IPS-NIHi7 (cell line): Measurements from ENCODE around the gene LMAN1.
A peak's percentile ranks its signal among the peaks of the same experiment; 100 is the strongest.

Source experiments
- DNase-seq: peaks from one replicate; pipeline ENCODE4 v3.0.0; 2012; ENCODE audit warnings: mixed read lengths; ENCODE audit errors: extremely low spot score

The LMAN1 gene

DNA sequence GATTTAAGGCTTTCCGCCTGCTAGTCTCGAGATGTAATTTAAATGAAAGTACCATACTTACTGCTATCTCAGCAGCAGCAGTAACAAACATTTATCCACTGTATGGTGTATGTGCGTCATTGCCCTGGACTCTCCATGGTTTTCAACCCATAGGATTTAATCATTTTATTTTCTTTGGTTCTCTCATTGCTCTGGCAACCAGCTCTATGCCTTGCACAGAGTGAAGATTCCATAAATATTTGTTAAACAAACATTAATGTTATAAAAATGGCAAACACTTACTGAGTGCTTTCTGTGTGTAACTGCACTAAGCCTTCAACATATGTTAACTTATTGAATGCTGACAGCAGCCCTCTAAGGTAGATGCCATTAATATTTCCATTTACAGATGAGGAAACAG lies 1.3 kb upstream of the LMAN1 start:
- no peak for DNase-seq

DNA sequence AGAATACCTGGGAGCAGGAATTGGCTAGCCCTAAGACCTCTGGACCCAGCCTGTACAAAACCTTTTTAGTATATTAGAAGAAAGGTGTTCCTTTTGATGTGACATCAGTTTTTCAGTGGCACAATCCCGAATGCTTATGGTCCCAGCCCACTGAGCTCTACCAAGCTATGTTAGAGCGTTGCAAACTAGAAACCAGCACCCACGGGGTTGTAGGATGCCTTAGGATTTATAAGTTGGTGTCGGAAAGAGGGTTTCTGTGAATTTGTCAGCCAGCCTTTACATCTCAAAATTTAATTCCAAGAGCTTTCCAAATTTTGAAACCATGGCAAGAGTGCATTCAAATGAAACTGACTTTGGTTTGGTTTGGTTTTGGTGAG lies 499 bp upstream of the LMAN1 start:
- no peak for DNase-seq

DNA sequence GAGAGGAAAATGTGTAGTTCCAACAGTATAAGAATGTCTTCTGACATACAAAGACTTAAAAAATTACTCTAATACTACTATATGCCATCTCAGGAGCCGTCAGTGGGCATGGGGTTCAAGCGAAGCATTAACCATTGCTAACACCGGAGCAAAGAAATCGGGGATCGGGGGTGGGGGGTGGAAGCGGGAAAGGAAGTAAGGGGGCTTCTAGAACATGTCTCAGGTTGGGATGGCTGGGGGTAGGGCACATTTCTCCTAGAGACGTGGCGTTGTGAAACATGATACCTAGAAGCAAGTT lies 702 bp downstream of the LMAN1 start:
- no peak for DNase-seq

DNA sequence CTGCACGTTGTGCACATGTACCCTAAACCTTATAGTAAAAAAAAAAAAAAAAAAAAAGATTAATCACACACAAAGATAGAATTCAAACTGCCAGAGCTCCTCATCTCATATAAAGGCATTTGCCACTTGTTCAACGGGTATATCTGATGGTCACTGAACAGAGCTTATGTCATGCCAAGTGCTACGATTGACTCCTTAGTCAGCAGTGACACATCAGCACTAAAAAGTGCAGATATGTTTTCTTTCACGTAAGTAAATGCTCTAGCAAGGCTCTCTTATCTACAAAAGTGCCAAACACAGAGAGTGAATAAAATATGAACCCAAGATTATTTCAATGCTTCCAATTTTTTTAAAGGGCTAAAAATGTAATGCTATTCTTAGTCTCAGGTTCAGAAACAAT lies 1.1 kb downstream of the LMAN1 start:
- no peak for DNase-seq

DNA sequence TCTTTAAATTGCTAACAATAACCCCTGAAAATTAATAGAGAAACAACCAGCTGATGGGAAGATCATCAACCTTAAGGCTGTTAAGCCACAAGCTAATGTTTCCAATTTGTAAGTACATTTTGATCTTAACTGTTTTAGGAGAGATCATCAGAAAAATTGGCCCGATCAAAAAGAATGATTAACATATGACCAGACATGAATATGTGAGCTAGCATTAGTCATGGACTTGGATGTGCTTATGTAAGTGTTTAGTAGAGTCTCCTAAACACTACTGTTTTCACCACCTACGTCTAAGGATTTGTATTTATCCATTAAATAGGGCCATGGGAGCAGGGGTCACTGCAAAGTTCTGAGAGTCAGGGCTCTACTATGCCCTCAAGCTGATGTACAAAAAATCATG lies 4.3 kb downstream of the LMAN1 start:
- DNase-seq, result no peak

DNA sequence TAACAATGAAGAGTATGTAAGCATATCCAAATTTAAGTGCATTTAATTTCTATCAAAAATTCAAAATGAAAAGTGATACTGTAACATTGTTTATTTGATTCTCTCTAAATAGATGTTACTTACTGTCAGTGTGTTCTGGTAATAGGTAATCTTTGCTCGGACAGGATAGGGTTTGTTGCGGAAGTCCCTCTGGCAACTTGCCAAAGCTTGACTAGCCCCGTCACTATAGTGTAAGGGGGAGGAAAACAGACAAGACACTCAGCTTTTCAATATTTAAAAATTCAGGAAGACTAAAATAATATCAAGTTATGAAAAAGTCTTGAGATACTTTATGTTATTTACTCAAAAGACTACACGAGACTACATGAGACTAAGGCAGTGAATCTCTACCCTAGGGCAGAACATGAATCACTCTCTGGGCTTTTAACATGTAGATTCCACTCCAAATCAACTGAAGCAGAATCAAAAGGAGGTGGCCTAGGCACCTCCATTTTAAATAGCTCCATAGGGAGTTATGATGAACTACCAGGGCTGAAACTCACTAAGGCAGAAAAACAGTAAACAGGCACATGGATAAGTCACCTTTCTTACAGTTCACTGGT lies 5.9 kb downstream of the LMAN1 start:
- no peak for DNase-seq

DNA sequence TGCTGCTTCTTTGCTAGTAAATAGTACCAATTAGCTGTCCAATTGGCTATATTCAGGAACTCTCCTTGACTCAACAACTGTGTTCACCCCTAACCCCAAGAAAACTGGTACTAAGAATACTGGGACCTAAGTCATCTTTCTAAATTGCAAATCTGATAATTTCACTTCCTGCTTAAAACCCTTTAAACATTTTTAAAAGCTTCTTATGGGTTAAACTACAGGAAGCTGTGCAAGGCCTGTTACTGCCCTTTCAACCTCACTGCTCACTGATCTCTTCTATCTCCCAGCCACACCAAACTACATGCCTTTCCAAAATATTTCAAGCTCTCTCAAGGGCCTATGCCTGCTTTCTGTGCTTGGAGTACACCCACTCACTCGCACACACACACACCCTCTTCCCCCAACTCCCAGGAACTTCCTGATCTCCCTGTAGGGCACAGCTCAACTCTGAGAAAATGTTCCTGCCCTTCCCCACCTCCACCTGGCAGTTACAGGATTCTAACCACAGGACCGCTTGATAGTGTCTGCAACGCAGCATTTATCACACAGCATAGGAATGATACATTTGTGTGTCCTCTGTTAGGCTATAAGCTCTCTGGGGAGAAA lies 6.7 kb downstream of the LMAN1 start:
- DNase-seq, result no peak

DNA sequence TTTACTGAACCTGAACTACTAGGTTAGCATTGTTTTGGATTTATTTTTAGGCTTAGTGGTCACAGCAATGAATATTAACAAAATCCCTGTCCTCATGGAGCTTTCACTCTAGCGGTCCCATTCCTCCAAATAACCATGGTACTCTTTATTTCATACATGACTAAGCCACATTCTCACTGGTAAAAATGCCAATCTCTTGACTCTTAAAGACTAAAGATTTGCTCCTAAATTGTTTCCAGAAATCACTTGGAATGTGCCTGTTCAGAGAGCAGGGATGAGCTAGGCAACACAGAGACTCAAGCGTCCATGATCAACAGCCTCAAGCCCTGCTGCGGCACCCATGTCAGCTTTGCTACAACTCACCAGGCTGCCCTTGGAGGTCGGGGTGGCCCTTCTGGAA lies 13.5 kb downstream of the LMAN1 start:
- no peak for DNase-seq

DNA sequence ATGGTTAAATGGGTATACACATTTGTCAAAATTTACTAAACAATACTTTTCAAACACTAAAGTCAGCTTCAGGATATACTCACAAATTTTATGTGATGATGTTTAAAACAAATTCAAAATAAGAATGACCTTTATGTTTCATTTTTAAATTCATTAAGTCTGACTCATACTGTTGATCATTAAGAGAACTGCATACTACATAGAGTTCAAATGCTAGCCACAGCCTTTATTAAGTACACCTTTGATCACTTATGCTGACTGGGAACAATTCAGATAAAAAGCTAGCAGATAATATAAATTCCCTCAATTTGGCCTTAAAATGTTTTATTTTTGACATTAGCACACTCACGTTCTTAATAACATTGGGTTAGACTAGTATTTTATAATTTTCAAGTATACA lies 14.1 kb downstream of the LMAN1 start:
- no peak for DNase-seq

DNA sequence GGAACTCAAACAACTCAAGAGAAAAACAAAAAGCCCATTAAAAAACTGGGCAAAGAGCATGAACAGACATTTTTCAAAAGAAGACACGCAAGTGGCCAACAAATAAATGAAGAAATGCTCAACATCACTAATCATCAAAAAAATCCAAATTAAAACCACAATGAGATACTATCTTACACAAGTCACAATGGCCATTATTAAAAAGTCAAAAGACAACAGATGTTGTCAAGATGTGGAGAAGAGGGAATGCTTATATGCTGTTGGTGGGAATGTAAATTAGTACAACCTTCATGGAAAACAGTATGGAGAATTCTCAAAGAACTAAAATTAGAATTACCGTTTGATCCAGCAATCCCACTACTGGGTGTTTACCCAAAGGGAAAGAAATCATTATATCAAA lies 15.1 kb downstream of the LMAN1 start:
- DNase-seq, result no peak

DNA sequence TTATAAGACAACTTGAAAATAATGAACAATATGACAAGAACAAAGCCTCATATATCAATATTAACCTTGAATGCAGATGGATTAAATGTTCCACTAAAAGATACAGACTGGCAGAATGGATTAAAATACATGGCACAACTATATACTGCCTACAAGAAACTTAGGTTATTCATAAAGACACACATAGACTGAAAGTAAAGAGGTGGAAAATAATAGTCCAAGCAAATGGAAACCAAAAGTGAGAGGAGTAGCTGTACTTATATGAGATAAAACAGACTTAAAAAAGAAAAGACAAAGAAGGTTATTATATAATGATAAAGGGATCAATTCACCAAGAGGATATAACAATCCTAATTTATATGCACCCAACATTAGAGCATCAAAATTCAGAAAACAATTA lies 18.2 kb downstream of the LMAN1 start:
- DNase-seq, result no peak

DNA sequence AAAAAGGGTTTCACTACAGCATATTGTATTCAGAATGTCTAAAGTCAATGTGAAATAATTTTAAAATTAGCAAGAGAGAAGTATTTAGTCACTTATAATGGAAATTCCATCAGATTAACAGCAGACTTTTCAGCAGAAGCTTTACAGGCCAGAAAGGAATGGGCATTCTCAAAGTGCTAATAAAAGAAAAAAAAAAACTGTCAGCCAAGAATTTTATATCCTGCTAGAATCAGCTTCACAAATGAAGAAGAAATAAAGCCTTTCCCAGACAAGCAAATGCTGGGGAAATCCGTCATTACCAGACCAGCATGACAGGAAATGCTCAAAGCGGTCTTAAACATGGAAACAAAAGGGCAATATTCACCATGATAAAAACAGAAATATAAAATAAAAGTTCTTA lies 18.8 kb downstream of the LMAN1 start:
- DNase-seq, result no peak

DNA sequence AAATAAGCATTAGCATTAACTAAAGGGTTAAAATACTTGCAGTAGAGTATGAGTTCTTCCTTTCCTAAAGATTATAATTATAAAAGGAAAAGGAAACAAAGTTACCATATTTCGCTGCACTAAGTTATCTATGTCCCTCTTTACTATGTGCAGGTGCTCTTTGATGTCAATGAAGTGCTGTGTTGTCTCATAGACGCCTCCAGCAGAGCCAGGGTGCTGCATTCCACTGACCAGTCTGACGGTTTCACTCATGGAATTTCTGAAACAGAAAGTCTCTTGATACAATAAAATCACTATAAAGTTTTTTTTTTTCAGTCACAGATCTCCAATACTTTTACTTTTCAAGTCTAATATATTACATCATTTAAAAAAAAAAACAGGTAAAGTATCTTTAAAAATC lies 26.1 kb downstream of the LMAN1 start:
- DNase-seq, result no peak

DNA sequence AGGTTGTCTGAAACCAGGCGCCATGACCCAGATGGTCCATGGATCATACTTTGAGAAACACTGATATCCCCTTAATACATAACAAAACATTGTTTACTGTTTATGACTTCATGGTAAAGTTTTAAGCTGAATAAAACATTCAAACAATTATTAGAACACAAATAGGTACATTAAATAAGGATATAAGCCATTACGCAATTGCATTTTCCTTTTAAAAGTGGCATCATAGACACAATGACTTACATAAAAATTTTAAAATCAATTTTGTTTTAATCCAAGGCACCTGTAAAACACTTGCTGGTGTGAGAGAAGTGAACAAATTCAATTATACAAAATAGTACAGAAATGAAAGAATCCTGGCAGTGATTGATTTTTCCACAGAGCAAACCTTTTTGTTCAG lies 30.4 kb downstream of the LMAN1 start:
- no peak for DNase-seq

DNA sequence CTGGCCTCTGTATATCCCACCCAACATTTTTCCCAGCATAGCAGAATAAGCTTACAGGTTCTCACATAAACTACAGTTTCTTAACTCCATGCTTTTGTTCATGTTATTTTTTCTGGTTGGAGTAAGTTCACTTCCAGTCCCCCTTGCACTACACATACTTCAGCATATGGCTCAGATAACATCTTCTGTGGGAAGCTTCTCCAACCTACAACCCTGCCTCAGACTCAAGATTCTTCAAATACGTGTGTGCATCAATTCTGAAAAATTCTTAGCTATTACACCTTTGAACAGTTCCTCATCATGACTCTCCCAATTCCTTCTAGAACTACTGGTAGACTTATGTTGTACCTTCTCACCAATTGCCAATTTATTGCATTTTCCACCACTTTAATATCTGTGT lies 33.1 kb downstream of the LMAN1 start:
- no peak for DNase-seq

DNA sequence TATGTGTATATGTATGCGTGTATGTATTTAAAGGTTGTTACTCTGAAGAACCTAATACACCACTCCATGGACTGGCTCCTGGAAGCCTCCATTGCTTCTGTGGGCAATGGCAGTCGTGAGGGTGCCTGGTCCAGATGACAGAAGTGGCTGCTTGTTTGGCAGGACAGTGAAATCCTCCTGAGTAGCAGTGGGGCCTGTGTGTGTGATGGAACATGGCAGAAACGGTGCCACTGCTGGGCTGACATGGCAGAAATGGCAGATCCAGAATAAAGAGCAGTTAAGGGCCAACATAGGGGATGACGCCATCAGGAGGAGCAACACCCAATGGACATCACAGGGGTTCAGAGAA lies 34.5 kb downstream of the LMAN1 start:
- no peak for DNase-seq

DNA sequence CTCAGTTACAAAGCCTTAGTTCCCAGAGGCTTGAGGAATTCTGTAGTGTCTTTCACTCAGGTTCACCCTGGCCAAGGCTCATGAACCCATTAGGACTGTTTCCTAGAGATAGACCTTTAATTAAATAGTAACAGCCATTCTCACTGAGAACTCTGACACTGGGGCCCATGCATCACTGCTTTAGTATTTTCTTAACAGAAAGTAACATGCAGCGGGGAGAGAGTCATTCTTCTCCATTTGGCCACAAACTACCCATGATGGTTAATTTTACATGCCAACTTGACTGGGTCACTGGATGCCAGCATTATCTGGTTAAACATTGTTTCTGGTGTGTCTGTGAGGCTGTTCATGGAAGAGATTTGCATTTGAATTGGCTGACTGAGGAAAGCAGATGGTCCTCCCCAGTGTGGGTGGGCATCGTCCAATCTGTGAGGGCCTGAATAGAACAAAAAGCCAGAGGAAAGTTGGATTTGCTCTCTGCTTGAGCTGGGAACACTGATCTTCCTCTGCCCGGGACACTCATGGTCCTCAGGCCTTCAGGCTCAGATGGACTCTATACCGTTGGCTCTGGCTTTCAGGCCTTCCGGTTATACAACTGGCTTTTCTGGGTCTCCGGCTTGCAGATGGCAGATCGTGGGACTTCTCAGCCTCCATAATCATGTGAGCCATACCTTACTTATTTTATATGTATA lies 35.0 kb downstream of the LMAN1 start:
- no peak for DNase-seq

DNA sequence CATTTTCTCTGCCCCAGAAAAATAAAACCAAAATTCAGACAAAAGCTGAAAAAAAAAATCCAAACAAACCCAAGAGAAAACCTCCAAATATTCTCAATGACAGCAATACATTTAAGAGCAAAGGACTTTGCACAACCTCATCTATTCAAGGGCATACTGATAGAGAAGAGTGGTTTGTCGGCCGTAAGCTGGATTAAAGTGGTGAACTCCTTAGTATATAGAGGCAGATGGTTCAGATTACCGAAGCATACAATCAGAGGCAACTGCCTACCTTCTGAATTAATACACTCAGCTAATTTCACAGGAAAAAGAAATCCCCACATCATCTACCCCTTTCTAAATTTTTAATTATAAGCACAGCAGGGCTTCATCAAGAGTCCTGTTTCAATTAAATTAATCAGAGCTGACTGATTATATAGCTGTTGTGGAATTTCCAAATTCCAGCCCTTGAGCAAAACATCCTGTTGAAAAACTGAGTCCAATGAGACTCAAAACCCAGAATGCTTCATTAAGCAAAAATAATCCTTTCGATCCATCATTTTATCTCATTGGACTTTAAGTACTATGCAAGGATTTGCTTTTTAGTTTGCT lies 40.5 kb downstream of the LMAN1 start, which contains the start of gene CPLX4:
TSS of gene CPLX4 (minus strand) at position 190 of the 591 bp plus-strand sequence. CDS start at position 3, 187 bp downstream.
- no peak for DNase-seq

DNA sequence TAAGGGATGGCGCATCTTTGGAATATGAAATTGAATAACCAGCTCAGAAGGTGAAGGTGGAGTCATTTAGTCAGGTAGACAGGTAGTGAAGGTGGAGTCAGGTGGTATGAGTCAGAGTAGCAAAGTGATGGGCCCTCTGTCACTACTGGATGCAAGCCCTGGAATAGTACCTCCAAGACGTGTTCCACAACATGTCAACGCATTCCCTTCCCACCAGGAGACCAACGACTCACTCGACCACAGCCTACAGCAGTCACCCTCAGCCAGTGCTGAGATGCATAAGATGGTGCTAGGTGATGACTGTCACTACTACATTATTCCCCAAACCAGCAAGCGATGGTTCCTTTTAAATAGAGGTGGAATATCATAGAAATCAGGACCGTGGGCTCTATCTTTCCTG lies 47.4 kb downstream of the LMAN1 start:
- DNase-seq, result no peak

DNA sequence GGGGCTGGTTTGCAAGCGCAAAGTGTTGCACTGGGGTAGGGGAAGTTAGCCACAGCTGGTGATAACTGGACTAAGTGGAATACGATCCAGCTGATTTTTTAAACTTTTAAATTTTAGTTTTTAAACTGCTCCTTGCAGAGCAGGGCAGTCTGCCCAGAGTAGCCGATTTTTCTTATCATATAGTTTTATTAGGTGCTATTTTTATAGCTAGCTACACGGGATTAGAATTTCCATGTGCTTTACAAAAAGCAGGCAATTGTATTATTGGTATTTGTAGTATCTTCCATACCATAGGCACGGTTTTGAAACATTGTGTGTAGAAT lies 50.2 kb downstream of the LMAN1 start:
- no peak for DNase-seq

DNA sequence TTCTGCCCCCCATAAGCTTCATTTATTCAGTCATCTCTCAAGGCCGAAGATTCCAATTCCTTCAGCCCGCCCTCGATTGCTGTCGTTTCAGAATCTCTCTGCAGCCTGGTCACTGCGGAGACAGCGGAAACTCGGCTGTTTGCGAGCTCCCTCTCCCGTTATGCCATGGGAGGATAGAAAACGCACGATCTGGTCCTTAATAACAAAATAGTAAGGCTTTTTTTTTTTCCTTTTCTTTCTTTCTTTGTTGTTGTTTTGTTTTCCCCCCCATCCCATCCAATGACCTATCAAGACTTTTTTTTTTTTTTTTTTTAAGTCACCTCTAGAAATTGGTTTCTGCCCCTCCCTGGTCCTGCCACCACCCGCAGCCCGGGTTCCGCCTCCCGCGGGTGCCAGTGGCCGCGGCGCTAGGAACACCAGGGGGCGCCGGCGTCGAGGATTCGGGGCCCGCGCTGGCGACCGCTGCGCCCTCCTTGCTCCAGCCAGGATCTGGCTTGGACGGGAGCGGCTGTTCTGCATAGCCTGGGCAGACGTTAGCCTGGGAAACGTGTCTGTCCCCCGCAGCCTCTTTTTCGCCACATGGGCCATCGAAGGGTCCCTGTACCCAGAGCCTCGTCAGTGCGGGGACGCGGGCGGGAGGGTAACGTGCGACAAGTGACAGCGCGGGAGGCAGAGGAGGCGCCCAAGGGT lies 50.7 kb downstream of the LMAN1 start:
- peak; percentile 91 for DNase-seq

DNA sequence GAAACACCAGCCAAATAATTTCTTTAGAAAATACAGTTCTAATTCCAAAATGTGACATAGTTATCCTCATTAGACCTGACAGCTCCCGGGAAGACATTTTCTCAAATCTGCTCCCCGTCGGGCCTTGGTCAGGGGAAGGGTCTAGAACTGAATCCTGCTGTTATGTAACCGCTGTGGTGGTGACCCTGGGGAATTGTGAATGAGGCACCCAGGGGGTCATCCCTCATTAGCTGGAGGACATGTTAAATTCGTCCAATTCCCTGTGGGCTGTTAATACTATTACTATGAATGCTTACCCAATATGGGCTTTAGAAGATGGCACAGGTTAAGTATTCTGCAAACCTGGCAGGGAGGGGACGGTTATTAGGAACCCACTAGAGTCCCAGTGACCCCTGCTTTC lies 52.4 kb downstream of the LMAN1 start:
- DNase-seq, result no peak

DNA sequence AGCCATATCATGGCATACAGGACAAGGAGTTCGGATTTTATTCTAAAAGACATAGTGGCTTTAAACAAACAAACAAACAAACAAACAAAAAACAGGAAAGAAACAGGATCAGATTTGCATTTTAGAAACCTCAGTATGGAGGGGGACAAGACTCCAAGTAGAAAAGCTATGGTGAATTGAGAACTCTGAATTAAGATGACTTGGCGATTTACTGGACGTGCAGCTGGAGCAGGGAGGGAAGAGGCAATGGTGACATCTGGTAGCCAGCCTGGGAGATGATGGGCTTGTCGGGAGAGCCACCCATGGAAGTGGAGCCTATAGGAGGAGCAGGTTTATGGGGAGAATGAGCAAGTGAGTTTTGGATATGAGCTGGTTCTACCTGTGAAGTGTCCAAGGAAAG lies 53.8 kb downstream of the LMAN1 start:
- DNase-seq, result no peak
